Measurements from ENCODE around the gene NUP98. TPM values are rescaled to one million over a fixed set of nuclear protein-coding genes. Genes with fewer than 3 reads are reported as not detected.
A peak's percentile ranks its signal among the peaks of the same experiment; 100 is the strongest.

Gene NUP98
- total and polyA plus RNA-seq, 2 of the 13 experiments (the other 11 are each of a cell fraction or from before 2014, with no cell fraction given) = 76.6 to 85.3 TPM

DNA sequence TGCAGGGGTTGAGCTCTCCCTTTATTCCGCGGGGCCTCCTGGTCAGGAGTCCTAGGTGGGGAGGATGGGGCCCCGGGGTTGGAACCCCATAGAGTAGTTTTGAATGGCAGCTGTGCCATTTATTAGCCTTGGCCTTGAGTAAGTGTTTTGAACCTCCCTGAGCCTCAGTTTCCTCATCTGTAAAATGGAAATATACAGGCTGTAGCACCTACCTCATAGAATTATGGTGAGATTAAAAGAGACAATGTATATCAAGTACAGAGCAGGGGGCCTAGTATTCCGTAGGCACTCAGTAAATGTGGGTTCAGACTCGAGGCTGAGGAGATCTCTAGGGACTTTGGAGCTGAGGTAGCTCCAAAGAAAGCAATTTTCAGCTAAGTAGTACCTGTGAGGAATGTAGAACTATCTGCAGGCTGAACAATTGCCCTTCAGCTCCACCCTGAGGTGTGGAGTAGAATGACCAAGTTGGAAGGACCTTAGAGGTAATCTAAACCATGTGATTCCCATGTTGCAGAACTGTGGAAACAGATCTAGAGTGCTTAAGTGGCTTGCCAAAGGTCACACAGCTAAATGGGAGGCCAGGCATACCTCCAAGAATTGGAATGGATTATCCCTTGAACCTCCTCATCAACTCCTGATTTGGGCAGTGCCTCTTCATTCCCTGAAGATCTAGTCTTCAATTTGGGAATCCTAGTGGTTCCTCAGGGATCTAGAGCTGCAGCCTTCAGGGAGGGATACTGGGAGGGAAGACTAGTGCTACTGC, 11.7 kb upstream of the NUP98 start (continued):
- TF ChIP-seq DMAP1 (CRISPR knock-in tag; IDR thresholded peaks at IDR 0.05) = peak; percentile 6; the same call in 1 of the 2 replicates

DNA sequence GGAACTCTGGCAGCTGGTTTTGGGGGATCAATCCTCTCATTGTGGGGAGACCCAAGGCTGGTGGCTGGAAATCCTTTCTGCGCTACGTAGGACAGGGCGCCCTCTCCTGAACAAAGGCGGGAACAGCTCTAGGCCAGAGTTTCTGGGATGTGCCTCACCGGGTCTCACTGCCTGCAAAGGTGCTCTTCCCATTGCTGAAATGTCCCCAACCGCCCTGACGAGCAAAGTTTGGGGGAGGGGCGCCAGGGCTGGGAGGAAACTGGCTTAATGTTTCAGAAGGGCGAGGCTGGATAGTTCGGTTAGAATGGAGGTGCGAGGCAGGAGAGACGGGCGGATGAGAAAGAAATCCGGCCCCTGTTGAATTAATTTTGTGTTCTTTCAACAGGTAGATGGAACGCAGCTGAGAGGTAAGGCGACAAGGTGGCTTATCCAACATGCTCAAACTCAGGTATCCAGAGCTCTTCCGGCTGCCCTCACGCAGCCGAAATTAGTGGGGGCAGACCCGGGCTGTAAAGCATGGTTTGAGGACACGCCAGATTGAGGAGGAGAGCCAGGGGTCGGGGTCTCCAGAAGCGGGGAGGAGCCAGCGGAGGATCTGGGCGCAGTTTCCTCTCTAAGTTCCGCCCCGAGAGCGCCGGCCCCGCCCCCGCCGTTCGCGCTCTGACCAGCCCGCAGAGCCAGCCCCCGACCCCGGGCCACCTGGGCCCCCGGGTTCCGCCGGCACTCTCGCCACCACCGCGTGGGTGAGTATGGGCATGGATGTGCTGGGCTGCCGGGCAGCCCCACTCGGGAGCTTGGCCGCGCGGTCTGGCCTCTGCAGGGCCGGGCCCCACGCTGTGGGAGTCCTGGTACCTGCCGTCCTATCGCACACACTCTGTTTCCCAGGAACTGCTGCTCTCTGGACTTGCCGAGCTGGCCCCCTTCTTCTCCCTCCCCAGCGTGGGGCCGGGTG, 10.8 kb upstream of the NUP98 start, which contains the start of gene PGAP2:
PGAP2 (plus strand) TSS at position 652 of the 952 bp plus-strand sequence. CDS start 2,700 bp downstream, outside the sequence.
- in situ Hi-C loops (cut with HindIII; ENCODE audit: extremely low pct_ligation_motif_present, low pct_unique_long_range_greater_than_20kb) (no loop called here), intact Hi-C loops (cut with micrococcal nuclease; ENCODE audit: unreplicated experiment) (loop anchor here (1.0 to 2.0 kb wide), 3 partner anchors 33 to 264 kb away; partner anchors contain the start of gene RHOG)
- 2% methylated on average over 20 of the region's 55 CpGs for WGBS (ENCODE audit: low lambda C conversion rate)
- POLR2A ChIA-PET = interaction anchor here (0.6 to 2.5 kb wide), 8 partner anchors 10 to 47 kb away, joined by 3 to 35 read pairs (median 6); partner anchors contain the start of genes NUP98, RHOG and STIM1
- Histone ChIP-seq H3K4me3 (replicated peaks in 1 of 3; ENCODE audit: insufficient read depth in 1 of 3, low read depth in 2 of 3, low read length in 3 of 3) (peak within 1 kb of the TSS; percentile 68 to 96 (median 84)), H3K36me3 (replicated peaks in 1 of 2; ENCODE audit: control insufficient read depth in 1 of 2, insufficient read depth in 2 of 2, low read length in 2 of 2) (peaks cover 0 to 3% of the 10 kb centered on the region in 2 experiments; a peak in 2 of 5 replicates), H3K79me2 (ENCODE audit: insufficient read depth, low read length) (no peaks in the 10 kb centered on the region), H3K4me1 (ENCODE audit: insufficient read depth, low read length) (peaks cover 19% of the 10 kb centered on the region), H3K4me2 (ENCODE audit: low read depth, low read length) (peak within 1 kb of the TSS; percentile 88), H3K9ac (ENCODE audit: insufficient read depth, low read depth, low read length) (peak within 1 kb of the TSS; percentile 65), H3K9me3 (ENCODE audit: low read length) (no peaks in the 10 kb centered on the region), H2AFZ (ENCODE audit: low read length) (peak within 1 kb of the TSS; percentile 60), H3K27ac (ENCODE audit: extremely low read length, insufficient read depth, low read length) (peak within 1 kb of the TSS; percentile 48), H3K27me3 (ENCODE audit: control insufficient read depth in 1 of 2, insufficient read depth in 2 of 2, low read length in 2 of 2) (no peaks in the 10 kb centered on the region; a peak in 1 of 5 replicates), H4K20me1 (ENCODE audit: insufficient read depth, low read length) (no peaks in the 10 kb centered on the region)
- FAIRE-seq = peak; percentile 42
- CTCF ChIA-PET (ENCODE audit: low intra/inter-chr PET ratio, low total read pairs) = interaction anchor here (1.2 kb wide), 1 partner anchor 10 kb away, joined by 3 read pairs; the partner anchor contains the start of gene NUP98
- BruUV-seq (replicated peaks) = no TSS peak
- DNase-seq (ENCODE audit: low spot score) = peak; percentile 61
- ATAC-seq = peak; percentile 89
- TF ChIP-seq, protein P1, sequence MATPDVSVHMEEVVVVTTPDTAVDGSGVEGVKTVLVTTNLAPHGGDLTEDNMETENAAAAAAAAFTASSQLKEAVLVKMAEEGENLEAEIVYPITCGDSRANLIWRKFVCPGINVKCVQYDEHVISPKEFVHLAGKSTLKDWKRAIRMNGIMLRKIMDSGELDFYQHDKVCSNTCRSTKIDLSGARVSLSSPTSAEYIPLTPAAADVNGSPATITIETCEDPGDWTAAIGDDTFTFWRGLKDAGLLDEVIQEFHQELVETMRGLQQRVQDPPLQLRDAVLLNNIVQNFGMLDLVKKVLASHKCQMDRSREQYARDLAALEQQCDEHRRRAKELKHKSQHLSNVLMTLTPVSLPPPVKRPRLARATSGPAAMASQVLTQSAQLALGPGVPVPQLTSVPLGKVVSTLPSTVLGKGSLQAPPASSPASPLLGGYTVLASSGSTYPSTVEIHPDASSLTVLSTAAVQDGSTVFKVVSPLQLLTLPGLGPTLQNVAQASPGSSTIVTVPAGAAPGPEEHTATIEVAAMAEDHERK (CRISPR knock-in tag; IDR thresholded peaks at IDR 0.05; ENCODE audit: low read depth) = no peak
- TF ChIP-seq RFX1 (IDR thresholded peaks at IDR 0.05) (no peak), ZNF234 (CRISPR knock-in tag; conservative IDR thresholded peaks at IDR 0.05) (no peak), PHF8 (CRISPR knock-in tag; IDR thresholded peaks at IDR 0.05) (peak; percentile 75), NFATC3 (CRISPR knock-in tag; IDR thresholded peaks at IDR 0.05) (no peak), KLF13 (CRISPR knock-in tag; IDR thresholded peaks at IDR 0.05) (no peak), ZFP62 (CRISPR knock-in tag; IDR thresholded peaks at IDR 0.05) (no peak), NCOA2 (CRISPR knock-in tag; IDR thresholded peaks at IDR 0.05) (no peak)
- TF ChIP-seq, protein P2, sequence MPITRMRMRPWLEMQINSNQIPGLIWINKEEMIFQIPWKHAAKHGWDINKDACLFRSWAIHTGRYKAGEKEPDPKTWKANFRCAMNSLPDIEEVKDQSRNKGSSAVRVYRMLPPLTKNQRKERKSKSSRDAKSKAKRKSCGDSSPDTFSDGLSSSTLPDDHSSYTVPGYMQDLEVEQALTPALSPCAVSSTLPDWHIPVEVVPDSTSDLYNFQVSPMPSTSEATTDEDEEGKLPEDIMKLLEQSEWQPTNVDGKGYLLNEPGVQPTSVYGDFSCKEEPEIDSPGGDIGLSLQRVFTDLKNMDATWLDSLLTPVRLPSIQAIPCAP (CRISPR knock-in tag; IDR thresholded peaks at IDR 0.05; ENCODE audit: low read depth) = no peak
- TF ChIP-seq, protein P3, sequence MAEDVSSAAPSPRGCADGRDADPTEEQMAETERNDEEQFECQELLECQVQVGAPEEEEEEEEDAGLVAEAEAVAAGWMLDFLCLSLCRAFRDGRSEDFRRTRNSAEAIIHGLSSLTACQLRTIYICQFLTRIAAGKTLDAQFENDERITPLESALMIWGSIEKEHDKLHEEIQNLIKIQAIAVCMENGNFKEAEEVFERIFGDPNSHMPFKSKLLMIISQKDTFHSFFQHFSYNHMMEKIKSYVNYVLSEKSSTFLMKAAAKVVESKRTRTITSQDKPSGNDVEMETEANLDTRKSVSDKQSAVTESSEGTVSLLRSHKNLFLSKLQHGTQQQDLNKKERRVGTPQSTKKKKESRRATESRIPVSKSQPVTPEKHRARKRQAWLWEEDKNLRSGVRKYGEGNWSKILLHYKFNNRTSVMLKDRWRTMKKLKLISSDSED (CRISPR knock-in tag; IDR thresholded peaks at IDR 0.05) = no peak
- TF ChIP-seq, protein P4, sequence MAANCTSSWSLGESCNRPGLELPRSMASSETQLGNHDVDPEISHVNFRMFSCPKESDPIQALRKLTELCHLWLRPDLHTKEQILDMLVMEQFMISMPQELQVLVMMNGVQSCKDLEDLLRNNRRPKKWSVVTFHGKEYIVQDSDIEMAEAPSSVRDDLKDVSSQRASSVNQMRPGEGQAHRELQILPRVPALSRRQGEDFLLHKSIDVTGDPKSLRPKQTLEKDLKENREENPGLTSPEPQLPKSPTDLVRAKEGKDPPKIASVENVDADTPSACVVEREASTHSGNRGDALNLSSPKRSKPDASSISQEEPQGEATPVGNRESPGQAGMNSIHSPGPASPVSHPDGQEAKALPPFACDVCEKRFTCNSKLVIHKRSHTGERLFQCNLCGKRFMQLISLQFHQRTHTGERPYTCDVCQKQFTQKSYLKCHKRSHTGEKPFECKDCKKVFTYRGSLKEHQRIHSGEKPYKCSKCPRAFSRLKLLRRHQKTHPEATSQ (CRISPR knock-in tag; IDR thresholded peaks at IDR 0.05; ENCODE audit: borderline replicate concordance) = no peak
- TF ChIP-seq, protein P5, sequence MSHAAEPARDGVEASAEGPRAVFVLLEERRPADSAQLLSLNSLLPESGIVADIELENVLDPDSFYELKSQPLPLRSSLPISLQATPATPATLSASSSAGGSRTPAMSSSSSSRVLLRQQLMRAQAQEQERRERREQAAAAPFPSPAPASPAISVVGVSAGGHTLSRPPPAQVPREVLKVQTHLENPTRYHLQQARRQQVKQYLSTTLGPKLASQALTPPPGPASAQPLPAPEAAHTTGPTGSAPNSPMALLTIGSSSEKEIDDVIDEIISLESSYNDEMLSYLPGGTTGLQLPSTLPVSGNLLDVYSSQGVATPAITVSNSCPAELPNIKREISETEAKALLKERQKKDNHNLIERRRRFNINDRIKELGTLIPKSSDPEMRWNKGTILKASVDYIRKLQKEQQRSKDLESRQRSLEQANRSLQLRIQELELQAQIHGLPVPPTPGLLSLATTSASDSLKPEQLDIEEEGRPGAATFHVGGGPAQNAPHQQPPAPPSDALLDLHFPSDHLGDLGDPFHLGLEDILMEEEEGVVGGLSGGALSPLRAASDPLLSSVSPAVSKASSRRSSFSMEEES (CRISPR knock-in tag; IDR thresholded peaks at IDR 0.05) = 0 out of 2 replicates have a peak, but pooled peaks have one; percentile 2
